Measurements from ENCODE around the gene TMEM45A.
"Not testable (repeated sequence)": the region's sequence is repeated elsewhere in the genome, so short reads cannot be mapped to it uniquely, and the experiment has no call there.

TMEM45A gene

GRCh38 chr3:100492059-100493006 lies at the start of gene TMEM45A:
TMEM45A (plus strand) TSS chr3:100492619; CDS start chr3:100555212, 62,593 bp downstream.
- peak; percentile 84 for DNase-seq

GRCh38 chr3:100443690-100444089 lies 48.7 kb upstream of the TMEM45A start:
- no peak for DNase-seq

GRCh38 chr3:100447067-100447466 lies 45.4 kb upstream of the TMEM45A start:
- DNase-seq: not testable (repeated sequence)

GRCh38 chr3:100448079-100448478 lies 44.3 kb upstream of the TMEM45A start:
- DNase-seq: no peak

GRCh38 chr3:100449214-100449613 lies 43.2 kb upstream of the TMEM45A start:
- no peak for DNase-seq

- no peak for DNase-seq
These were observed 37.7 kb upstream of the TMEM45A start for GRCh38 chr3:100454677-100455076.

GRCh38 chr3:100455841-100456550 lies 36.4 kb upstream of the TMEM45A start:
- DNase-seq: no peak

- DNase-seq: no peak
These were observed 35.7 kb upstream of the TMEM45A start for GRCh38 chr3:100456745-100457144.

GRCh38 chr3:100457811-100458210 lies 34.6 kb upstream of the TMEM45A start:
- no peak for DNase-seq

- no peak for DNase-seq
These were observed 33.6 kb upstream of the TMEM45A start for GRCh38 chr3:100458814-100459213.

GRCh38 chr3:100463002-100463401 lies 29.4 kb upstream of the TMEM45A start:
- no peak for DNase-seq

- no peak for DNase-seq
These were observed 28.7 kb upstream of the TMEM45A start for GRCh38 chr3:100463646-100464155.

GRCh38 chr3:100465892-100466777 lies 26.3 kb upstream of the TMEM45A start:
- no peak for DNase-seq

GRCh38 chr3:100467133-100467532 lies 25.3 kb upstream of the TMEM45A start:
- no peak for DNase-seq

GRCh38 chr3:100468676-100469075 lies 23.7 kb upstream of the TMEM45A start:
- DNase-seq: no peak

- no peak for DNase-seq
These were observed 21.5 kb upstream of the TMEM45A start for GRCh38 chr3:100470951-100471350.

GRCh38 chr3:100471444-100471843 lies 21.0 kb upstream of the TMEM45A start:
- no peak for DNase-seq

- not testable (repeated sequence) for DNase-seq
These were observed 14.5 kb upstream of the TMEM45A start for GRCh38 chr3:100477851-100478360.

GRCh38 chr3:100478521-100478920 lies 13.9 kb upstream of the TMEM45A start:
- DNase-seq: not testable (repeated sequence)

GRCh38 chr3:100480081-100480480 lies 12.3 kb upstream of the TMEM45A start:
- no peak for DNase-seq

- DNase-seq: no peak
These were observed 10.2 kb upstream of the TMEM45A start for GRCh38 chr3:100482176-100482575.

- DNase-seq: no peak
These were observed 8.9 kb upstream of the TMEM45A start for GRCh38 chr3:100483529-100483928.
